HUES64 (cell line): Measurements from ENCODE around the gene TMCC3.

Source experiments
- H3K27ac ChIP-seq: 2 replicates; pipeline ENCODE4 v1.7.0; 2013; ENCODE audit warnings: low read depth, low read length, inconsistent platforms
- H3K27me3 ChIP-seq: 2 replicates; pipeline ENCODE4 v1.6.1; 2013; ENCODE audit warnings: mild to moderate bottlenecking, low read length; ENCODE audit not compliant: insufficient read depth
- H3K36me3 ChIP-seq: 2 replicates; pipeline ENCODE4 v1.6.1; 2013; ENCODE audit warnings: mild to moderate bottlenecking, low read length; ENCODE audit not compliant: insufficient read depth
- H3K4me1 ChIP-seq: 2 replicates; pipeline ENCODE4 v1.6.1; 2013; ENCODE audit warnings: mild to moderate bottlenecking, low read length, moderate library complexity; ENCODE audit not compliant: insufficient read depth
- H3K4me3 ChIP-seq: 2 replicates; pipeline ENCODE4 v1.5.1; 2013; ENCODE audit warnings: mild to moderate bottlenecking, low read length, moderate library complexity
- H3K9ac ChIP-seq: 2 replicates; pipeline ENCODE4 v1.6.1; 2013; ENCODE audit warnings: mild to moderate bottlenecking, low read depth, low read length
- H3K9me3 ChIP-seq: 2 replicates; pipeline ENCODE4 v1.6.1; 2013; ENCODE audit warnings: low read depth, low read length; ENCODE audit not compliant: insufficient read depth
- WGBS: fragments of 150-250, 120-280 bp; methylation state at CpG from one replicate; pipeline ENCODE4 v1.1.7; 2013; ENCODE audit warnings: missing lambda C conversion rate; 5-methylcytosine and 5-hydroxymethylcytosine counted together

TMCC3 gene

GRCh38 chr12:94686834-94687628, 36.7 kb upstream of the TMCC3 start:
- H3K27me3 ChIP-seq = no peaks in the 10 kb centered on the region
- no peaks in the 10 kb centered on the region for H3K36me3 ChIP-seq
- H3K4me3 ChIP-seq = no peak overlapping the region
- H3K27ac ChIP-seq = no peak overlapping the region
- H3K9ac ChIP-seq = no peak overlapping the region
- WGBS = 96% methylated on average over 5 of the region's 6 CpGs
- H3K4me1 ChIP-seq = no peaks in the 10 kb centered on the region; the same call in 1 of the 2 replicates
- H3K9me3 ChIP-seq = no peaks in the 10 kb centered on the region

DNA sequence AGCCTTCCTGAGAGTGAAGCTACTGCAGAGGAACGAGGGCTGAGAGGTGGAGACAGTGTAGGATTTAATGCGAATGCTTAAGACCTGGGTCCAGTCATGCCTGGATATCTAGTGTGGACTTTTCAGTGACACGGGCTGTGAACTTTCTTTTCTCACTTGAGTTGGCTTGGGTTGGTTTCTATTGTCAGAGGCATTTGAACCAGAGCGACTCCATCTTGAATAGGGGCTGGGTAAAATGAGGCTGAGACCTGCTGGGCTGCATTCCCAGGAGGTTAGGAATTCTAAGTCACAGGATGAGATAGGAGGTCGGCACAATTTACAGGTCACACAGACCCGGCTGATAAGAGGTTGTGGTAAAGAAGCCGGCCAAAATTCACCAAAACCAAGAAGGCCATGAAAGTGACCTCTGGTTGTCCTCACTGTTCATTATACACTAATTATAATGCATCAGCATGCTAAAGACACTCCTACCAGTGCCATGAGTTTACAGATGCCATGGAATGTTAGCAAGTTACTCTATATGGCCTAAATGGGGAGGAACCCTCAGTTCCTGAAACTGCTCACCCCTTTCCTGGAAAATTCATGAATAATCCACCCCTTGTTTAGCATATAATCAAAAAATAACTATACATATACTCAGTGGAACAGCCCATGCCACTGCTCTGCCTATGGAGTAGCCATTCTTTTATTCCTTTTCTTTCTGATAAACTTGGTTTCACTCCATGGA, 34.2 kb upstream of the TMCC3 start:
- Histone ChIP-seq H3K9me3 (no peaks in the 10 kb centered on the region), H3K27ac (no peak overlapping the region), H3K36me3 (no peaks in the 10 kb centered on the region), H3K9ac (no peak overlapping the region), H3K27me3 (no peaks in the 10 kb centered on the region), H3K4me3 (no peak overlapping the region), H3K4me1 (peaks cover 5% of the 10 kb centered on the region)
- WGBS = 79% methylated on average over 7 of the region's 7 CpGs

DNA sequence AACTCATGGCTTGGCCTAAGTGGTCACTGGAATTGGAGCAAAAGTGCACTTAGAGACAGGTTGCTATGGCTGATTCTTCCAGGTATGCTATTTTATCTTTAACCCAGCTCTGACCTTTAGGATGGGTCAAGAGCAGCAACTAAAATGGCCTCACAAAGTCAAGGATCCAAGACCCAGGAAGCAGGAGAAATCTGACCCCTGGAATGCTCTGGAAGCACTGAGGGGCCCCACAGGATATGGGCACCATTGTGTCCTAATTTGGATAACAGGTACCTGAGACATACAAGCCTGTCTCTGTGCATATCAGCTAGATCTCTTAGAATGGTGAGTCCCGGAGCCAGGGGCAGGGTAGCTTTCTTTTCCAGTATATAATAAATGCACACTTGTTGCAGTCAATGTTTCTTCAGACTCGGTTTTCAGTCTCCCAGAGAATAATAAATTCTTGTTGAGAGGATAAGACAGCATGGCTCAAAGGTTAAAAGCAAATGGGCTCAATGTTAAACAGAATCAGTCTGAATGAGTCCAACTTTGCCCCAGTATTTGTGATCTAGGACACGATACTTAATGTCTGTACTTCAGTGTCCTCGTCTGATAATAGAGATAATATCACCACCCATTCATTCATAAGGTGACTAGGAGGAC, 29.3 kb upstream of the TMCC3 start:
- Histone ChIP-seq H3K9ac (no peak overlapping the region), H3K4me3 (no peak overlapping the region), H3K9me3 (no peaks in the 10 kb centered on the region), H3K36me3 (no peaks in the 10 kb centered on the region), H3K27me3 (no peaks in the 10 kb centered on the region), H3K4me1 (peaks cover 20% of the 10 kb centered on the region; the same call in 1 of the 2 replicates), H3K27ac (no peak overlapping the region)
- WGBS = 94% methylated on average over 3 of the region's 4 CpGs

DNA sequence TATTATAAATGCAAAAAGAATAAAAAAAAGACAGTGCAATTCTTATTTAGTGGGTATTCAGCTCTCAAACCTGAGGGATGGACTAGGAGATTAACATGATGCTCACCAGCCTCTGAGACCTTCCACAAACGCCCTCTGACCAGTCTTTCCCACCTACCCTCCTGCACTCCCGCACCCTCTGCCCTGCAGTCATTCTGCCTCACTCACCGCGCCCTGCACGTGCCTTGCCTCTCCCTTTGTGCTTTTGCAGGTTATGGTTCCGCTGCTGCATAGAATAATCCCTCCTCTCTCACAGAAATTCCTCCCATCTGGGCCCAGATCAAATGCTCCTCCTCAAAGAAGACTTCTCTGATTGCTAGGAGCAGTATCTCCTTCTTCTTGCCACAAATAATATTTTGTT, 28.5 kb upstream of the TMCC3 start:
- Histone ChIP-seq H3K27ac (no peak overlapping the region), H3K9me3 (no peaks in the 10 kb centered on the region), H3K4me1 (peaks cover 20% of the 10 kb centered on the region; the same call in 1 of the 2 replicates), H3K36me3 (no peaks in the 10 kb centered on the region), H3K4me3 (no peak overlapping the region), H3K9ac (no peak overlapping the region), H3K27me3 (no peaks in the 10 kb centered on the region)
- 87% methylated on average over 6 of the region's 6 CpGs for whole genome bisulfite sequencing

DNA sequence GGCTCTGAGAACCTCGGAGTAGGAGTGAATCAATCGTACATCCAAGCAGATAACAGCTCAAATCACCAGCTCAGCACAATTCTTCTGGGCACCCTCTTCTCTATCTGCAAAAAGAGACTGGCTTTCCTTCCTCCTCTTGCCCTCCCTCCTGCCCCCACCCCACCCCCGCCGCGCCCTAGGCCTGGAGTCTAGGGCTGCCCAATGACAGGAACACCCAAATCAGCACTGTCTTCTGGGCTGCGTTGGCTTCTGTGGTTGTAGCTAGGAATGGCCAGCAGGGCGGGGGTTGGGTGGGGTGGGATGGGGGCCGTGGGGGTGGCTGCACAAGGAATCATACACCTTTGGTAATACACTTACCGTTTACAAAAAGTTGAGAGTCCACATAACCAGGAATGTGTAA, 28.0 kb upstream of the TMCC3 start:
- no peak overlapping the region for H3K9ac ChIP-seq
- no peaks in the 10 kb centered on the region for H3K36me3 ChIP-seq
- no peaks in the 10 kb centered on the region for H3K9me3 ChIP-seq
- no peak overlapping the region for H3K27ac ChIP-seq
- H3K4me1 ChIP-seq = peaks cover 20% of the 10 kb centered on the region; the same call in 1 of the 2 replicates
- H3K4me3 ChIP-seq = no peak overlapping the region
- no peaks in the 10 kb centered on the region for H3K27me3 ChIP-seq
- WGBS = 90% methylated on average over 6 of the region's 9 CpGs

DNA sequence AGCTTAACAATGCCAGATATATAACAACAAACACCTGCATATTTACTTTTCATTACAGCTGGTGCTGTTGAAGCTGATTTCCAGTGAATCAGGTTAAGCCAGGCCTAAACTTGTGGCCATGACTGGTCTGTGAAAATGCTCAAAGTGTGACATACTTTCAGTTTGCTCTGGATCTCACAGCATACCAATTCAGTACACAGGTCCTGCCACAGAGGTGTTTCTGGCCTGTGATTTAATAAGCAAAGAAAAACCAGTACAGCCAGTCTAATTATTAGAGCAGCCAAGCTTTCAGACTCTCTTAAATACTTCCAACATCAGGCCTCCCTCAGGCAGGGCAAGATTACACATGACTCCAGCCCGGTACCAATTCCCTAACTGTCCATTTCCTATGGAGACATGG, 27.4 kb upstream of the TMCC3 start:
- 88% methylated on average over 1 of the region's 1 CpG for WGBS
- H3K4me3 ChIP-seq = no peak overlapping the region
- H3K9me3 ChIP-seq = no peaks in the 10 kb centered on the region
- no peaks in the 10 kb centered on the region for H3K27me3 ChIP-seq
- no peak overlapping the region for H3K27ac ChIP-seq
- no peaks in the 10 kb centered on the region for H3K36me3 ChIP-seq
- peaks cover 20% of the 10 kb centered on the region; the same call in 1 of the 2 replicates for H3K4me1 ChIP-seq
- H3K9ac ChIP-seq = no peak overlapping the region

GRCh38 chr12:94676922-94677321, 26.6 kb upstream of the TMCC3 start:
- H3K27me3 ChIP-seq = no peaks in the 10 kb centered on the region
- no peak overlapping the region for H3K9ac ChIP-seq
- no peak overlapping the region for H3K4me3 ChIP-seq
- WGBS = 88% methylated on average over 2 of the region's 2 CpGs
- peaks cover 20% of the 10 kb centered on the region; the same call in 1 of the 2 replicates for H3K4me1 ChIP-seq
- no peak overlapping the region for H3K27ac ChIP-seq
- H3K36me3 ChIP-seq = no peaks in the 10 kb centered on the region
- H3K9me3 ChIP-seq = no peaks in the 10 kb centered on the region

- 93% methylated on average over 8 of the region's 9 CpGs for WGBS
- Histone ChIP-seq H3K27me3 (no peaks in the 10 kb centered on the region), H3K9ac (no peak overlapping the region), H3K4me3 (no peak overlapping the region), H3K27ac (no peak overlapping the region), H3K36me3 (no peaks in the 10 kb centered on the region), H3K9me3 (no peaks in the 10 kb centered on the region), H3K4me1 (peaks cover 20% of the 10 kb centered on the region; the same call in 1 of the 2 replicates)
Measured at GRCh38 chr12:94676031-94676641, 25.8 kb upstream of the TMCC3 start.

GRCh38 chr12:94674835-94675234, 24.5 kb upstream of the TMCC3 start:
- Histone ChIP-seq H3K27me3 (no peaks in the 10 kb centered on the region), H3K4me1 (peaks cover 18% of the 10 kb centered on the region; the same call in 1 of the 2 replicates), H3K4me3 (no peak overlapping the region), H3K27ac (no peak overlapping the region), H3K36me3 (no peaks in the 10 kb centered on the region), H3K9me3 (no peaks in the 10 kb centered on the region), H3K9ac (no peak overlapping the region)
- 86% methylated on average over 6 of the region's 6 CpGs for WGBS

DNA sequence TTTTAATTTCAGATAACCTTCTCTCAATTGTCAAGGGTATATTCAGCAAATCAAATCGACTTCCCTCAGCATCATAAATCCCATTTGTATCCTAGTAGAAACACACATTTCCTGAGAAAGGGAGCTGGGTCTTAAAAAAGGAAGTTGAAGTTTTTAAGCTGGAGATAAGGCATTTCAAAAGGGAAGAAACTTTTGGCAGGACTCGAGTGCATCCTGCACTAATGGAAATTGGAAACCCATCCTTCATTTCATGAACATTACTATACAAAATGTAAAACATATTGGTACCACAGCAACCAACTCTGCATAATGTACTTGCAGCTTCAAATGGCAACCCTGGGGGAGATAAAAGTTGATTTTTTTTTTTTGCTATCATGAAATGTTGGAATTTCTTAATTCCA, 23.7 kb upstream of the TMCC3 start:
- Histone ChIP-seq H3K9me3 (no peaks in the 10 kb centered on the region), H3K36me3 (no peaks in the 10 kb centered on the region), H3K27me3 (no peaks in the 10 kb centered on the region), H3K27ac (no peak overlapping the region), H3K4me3 (no peak overlapping the region), H3K4me1 (peaks cover 10% of the 10 kb centered on the region; the same call in 1 of the 2 replicates), H3K9ac (no peak overlapping the region)
- 73% methylated on average over 1 of the region's 2 CpGs for WGBS

DNA sequence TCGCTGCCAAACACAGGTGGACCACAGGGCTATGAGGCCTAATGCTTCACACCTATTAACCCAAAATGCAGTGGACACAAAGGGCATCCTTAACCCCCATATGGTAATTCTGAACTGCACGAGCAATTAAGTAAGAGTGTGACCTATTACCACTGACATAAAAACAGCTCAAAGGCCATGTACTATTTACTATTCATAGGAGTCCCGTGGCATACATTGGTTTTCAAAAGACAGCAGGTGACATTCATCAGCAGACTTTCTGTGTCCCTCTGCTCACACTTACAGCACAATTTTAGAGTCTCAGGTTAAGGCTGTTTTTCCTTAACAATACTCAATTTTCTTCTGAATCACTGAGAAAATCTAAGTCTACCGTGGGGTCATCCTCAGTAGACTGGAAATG, 23.1 kb upstream of the TMCC3 start:
- 90% methylated on average over 4 of the region's 4 CpGs for WGBS
- no peaks in the 10 kb centered on the region for H3K36me3 ChIP-seq
- no peak overlapping the region for H3K9ac ChIP-seq
- no peak overlapping the region for H3K27ac ChIP-seq
- H3K4me1 ChIP-seq = peaks cover 6% of the 10 kb centered on the region; the same call in 1 of the 2 replicates
- H3K27me3 ChIP-seq = no peaks in the 10 kb centered on the region
- no peak overlapping the region for H3K4me3 ChIP-seq
- no peaks in the 10 kb centered on the region for H3K9me3 ChIP-seq
